NK-92 treated with Interleukin-12 subunit alpha and Interleukin-12 subunit beta, amount 100 ng/mL, for 24 hours (cell line): Measurements from ENCODE around the gene NPAS2.

ENCODE experiments used
- DNase-seq: peaks from one replicate; lab custom pipeline; 2025; lab: John Stamatoyannopoulos, UW

The NPAS2 gene

DNA sequence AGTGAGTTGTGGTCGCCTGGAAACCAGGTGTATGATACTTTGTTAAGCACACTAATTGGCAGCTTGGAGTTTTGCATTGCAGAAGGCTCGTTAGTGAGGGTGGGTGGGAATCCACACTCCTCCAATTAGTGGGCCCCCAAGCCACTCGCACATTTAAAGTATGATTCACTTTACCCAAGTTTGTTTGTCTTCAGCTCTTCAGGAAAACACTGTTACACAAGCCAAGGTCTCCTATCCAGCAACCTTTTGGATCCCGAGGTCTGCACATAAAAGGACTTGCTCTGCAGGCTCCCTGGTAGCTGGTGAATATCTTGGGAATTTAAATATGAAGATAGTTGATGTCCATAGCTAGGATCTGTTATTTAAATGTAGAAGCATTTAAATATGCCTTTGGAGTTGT, 66.1 kb downstream of the NPAS2 start:
- DNase-seq, result no peak

DNA sequence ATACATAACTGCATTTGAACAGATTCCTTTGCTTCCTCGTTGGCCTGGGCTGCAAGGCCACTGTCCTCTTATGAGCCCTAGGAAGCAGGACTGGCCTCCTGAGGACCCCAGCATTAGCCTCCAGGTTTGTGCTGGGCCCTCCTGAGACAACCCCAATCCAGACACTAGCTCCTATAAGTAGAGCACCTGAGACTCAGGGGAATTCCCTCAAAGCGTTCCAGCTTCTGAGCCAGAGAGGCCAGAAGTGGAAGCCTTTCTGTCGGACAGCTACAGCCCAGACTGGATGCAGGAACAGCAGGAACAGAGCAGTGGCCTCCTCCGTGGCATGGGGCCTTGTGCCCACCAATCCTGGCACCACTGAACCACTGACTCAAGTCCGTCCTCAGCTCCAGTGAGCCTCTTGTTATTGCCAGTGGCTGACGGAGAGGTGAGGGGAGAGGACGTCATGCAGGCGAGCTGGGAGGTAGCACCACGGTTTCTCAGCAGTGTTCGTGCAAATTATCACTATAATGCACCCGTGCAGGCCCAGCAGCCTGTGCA, 67.2 kb downstream of the NPAS2 start:
- no peak for DNase-seq

DNA sequence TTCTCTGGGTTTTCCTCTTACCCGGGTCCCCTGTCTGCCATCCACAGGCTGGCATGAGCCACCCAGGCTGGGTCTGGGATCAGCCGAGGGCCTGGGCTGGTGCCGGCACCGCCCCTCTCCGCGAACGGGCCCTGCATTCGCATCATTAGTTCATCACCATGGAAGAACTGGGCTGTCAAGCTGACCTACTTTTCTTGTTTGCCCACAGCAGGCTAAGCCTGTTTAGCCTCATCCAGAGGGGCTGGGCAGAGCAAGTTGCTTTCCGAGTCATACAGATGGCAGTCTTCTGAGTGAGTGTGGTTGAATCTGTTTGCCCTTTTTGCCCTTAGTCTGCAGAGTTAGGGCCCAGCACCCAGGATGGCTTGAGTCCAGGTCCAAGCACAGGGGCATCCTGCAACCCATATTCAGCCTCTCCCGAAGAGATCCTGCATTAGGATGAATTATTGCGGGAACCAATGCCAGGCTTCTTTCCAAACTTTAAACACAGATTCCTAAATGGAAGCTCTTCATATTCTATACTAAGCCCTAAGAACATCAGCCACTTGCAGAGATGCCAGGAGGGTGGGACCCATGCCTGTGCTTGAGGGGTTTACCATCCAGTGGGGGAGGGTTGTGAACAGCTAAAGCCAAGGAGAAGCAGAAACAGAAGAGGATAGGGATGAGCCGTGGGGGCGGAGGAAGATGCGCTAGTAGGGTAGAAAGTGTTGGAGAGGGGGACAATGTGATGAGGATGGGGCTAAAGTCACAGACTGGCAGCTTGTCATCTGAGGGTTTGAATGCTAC, 68.0 kb downstream of the NPAS2 start:
- DNase-seq, result no peak

DNA sequence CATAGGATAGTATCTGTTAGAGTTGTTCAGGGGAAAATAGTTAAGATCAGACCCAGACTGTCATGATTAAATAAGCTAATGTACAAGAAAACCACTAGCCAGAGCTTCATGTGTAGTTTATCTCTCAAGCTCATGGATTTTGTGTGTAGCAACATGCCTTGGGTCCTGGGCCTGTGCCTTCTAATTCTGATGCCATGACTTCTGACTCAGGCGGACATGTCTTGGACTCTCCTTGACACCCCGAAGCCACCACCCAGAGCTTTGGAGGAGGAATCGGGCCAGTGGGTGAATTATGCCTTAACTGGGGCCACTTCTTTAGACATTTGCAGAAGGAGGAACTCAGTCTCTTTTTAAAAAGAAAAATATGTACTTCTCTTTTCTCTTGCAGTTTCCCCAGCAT, 68.7 kb downstream of the NPAS2 start:
- DNase-seq, result no peak

DNA sequence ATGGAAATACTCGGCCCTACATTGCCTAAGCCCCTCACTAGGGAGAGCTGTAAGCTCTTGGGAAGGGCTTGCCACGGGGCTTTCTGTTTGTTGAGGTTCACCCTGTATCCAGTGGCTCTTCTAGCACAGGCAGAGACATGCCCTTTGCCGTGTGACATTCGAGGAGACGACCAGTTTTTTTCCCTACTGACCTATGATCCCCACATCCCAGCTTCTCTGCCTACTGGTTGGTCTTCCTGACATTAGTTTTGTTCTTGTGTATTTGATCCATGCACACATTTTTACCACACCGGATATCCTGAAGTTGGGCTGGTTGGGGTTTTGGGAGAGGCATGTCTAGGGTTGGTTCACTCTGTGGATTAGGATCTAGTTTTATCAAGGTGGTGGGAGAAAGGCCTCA, 69.3 kb downstream of the NPAS2 start:
- no peak for DNase-seq

DNA sequence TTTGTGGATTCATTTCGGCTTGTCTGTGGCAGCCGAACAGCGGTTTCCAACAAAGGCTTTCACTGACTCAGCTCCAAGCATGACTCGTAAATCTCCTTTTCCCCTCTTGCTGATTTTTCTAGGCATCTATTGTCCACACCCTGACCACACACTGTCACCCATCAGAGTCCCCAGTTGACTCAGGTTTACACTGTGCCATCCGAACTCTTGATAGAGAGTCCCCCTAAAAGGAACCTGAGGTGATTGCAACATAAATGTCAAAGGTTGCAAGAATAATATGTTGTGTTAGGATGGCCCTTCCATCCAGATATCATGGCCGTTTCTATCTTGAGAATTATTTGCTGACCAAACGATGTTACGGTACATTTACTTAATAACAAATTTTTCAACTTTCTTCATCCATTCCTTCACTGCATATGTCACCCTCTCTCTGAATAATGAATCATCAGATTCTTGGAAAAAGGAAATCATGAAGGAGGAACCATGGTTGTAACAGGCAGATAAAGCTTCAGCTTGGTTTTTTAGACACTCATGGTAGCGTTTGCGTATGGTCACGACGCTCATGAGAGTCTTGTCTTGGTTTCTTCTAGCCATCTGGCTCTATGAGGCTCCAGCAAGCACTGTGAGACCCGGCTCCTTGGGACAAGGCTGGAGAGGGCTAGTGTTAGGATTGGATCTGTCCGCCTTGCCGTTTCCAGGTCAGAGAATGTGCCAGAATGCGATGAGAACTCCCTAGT, 72.1 kb downstream of the NPAS2 start:
- no peak for DNase-seq

DNA sequence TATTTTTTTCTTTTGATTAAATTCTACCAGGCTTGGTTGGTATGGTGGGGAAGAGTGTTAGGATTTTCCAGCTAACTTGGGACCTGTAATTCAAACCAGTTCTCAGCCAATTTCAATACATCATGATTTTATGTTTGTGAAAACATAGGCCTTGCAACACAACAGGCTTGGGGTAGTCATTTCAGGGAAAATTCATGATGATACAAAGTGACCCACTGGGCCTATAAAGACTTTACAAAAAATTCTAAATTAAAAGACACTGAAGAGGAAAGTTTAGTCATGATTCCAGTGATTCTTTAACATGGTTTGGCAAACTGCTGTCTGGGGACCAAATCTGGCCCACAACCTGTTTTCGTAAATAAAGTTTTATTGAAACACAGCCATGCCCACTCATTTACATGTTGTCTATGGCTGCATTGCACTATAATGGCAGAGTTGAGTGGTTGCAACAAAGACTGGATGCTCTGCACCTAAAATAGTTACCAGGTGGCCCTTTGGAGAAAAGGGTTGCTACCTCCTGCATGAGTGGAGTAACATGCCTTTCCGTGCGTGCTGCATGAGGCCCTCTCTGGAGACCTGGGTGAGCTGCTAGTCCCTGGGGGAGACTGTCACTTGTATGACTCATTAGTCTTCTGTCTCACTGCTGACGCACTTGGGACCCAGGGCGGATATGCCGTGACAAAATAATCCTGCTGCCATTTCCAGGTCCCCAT, 73.6 kb downstream of the NPAS2 start:
- DNase-seq, result no peak

DNA sequence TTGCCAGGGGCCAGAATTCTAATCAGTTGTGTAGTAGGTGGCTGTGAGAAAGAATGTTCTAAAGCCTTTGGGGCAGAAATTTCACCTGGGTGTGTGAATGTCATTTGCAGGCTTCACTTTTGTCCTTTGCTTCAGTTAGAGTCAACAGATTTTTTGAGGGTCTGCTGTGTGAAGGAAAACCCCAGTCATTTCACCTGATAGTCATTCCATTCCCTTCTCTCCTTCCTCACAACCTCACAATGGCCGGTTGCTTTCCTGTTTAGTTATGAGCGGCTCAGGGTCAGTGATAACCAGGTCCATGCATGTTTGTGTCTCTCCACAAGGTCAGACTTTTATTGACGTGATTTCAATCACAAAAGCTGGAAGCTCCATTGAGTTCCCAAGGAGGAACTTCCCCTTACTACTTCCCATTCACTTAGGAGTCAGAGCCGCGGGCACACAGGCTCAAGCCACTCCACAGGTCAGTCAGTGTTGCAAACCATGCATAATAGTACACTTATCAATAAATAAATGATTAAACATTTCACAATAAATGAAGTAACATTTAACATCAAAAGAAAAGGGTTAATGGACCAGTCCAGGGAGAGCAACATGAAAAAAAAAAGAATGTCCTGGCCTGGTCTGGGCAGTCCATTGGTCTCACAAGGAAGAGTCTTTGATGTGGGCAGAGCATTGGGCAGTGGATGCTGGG, 74.3 kb downstream of the NPAS2 start:
- no peak for DNase-seq

DNA sequence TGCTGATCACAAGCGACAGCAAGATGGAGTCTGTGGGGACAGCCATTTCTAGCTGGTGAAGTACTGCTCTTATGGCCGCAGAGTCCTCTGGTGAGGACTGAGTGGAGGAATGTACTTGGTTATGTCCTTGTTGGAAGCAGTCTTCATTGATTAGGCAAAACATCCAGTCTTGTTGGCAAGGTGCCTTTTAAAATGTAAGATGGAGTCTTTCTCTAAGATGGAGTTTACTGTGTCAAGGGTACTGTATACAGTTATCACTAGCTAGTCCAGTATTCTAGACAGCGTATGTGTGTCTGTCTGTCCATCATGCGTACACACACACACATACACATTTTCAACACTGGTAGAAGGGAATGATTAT, 74.8 kb downstream of the NPAS2 start:
- no peak for DNase-seq

DNA sequence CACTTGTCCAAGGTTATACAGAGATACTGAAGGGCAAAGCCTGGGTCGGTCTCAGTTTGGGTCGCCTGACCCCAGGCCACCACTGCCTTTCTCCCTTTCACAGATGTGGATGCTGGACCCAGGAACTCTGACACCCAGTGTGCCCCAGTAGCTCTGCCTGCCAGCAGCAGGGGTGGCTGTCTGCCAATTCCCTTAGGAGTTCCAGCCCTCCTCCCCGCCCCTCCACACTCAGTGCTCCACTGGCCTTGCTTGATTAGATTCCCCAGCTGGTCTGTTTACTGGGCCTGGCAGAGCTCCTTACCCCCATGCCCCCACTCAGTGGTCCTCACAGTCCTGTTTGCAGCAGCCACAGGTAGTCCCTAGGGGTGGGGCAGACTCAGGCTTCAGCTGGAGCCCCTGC, 75.5 kb downstream of the NPAS2 start:
- DNase-seq, result no peak

DNA sequence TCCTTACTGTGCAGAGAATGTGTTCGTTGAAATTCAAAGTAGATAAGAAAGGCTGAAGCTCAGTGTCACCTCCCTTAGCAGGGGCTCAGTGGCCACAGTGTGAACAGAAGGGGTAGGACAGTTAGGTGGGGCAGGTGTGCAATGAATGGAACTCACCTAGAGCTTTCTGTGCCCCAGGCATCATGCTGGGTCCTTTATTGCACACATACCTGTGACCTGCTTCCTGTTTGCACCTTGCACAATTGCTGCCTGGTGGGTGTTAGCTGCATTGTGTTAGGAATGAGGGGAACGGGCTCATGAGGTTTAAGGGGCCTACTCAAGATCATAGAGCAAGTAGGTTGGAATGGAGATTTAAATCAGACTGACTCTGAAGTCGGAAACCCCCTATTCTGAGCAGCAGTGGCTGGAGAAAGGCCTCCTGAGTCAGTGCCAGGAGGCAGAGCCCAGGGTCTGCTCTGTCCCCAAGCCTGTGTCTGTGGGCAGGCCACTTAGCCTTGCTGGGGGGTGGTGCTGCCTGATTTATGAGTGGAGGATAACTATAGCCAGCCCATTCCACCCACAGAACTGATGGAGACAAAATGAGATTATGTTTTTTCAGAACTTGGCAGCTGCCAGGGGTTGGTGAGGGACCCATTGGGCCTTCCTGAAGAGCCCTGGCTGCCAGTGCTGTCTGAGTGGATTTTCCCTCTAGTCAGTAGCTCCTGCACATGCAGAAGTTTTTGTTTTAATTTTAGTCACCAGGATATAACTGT, 76.2 kb downstream of the NPAS2 start:
- no peak for DNase-seq

DNA sequence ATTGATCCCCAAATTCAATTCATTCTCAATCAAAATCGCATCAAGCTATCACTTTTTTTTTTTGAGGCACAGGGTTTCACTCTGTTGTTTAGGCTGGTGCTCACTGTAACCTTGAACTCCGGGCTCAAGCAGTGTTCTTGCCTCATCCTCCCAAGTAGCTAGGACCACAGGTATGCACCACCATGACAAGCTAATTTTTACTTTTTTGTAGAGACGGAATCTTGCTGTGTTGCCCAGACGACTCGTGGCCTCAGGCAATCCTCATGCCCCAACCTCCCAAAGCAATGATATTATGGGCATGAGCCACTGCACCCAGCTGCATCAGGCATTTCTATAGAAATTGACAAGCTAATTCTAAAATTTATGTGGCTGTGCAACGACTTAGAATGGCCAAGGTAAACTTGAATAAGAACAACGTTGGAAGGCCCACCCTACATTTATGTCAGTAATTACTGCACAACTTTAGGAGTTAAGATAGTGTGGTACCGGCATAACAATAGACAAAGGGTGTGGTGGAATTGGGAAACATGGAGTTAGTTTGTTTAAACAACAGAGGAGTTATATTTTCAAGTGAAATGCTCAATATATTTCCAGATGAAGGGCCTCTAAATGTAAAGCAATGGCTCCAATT, 78.2 kb downstream of the NPAS2 start:
- no peak for DNase-seq

DNA sequence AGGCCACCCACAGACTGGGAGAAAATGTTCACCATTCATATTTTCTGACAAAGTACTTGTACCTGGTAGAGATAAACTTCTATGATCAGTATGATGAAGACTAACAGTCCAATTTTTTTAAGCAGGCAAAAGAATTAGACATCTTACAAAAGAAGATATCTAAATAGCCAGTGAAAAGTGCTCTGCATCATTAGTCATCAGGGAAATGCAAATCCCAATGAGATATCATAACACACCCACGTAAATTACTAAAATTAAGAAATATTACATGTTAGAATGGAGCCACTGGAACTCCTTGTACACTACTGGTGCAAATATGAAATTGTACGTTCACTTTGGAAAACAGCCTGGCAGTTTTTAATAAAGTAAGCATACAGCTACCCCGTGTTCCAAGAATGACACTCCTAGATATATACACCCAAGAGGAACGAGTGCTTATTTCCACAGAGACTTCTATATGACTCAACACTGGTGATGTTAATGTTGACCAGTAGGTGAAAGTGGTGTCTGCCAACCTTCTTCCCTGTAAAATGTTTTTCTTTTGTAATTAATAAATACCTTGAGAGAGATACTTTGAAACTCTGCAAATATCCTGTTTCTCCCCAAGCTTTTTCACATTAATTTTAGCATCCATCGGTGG, 80.3 kb downstream of the NPAS2 start:
- no peak for DNase-seq

DNA sequence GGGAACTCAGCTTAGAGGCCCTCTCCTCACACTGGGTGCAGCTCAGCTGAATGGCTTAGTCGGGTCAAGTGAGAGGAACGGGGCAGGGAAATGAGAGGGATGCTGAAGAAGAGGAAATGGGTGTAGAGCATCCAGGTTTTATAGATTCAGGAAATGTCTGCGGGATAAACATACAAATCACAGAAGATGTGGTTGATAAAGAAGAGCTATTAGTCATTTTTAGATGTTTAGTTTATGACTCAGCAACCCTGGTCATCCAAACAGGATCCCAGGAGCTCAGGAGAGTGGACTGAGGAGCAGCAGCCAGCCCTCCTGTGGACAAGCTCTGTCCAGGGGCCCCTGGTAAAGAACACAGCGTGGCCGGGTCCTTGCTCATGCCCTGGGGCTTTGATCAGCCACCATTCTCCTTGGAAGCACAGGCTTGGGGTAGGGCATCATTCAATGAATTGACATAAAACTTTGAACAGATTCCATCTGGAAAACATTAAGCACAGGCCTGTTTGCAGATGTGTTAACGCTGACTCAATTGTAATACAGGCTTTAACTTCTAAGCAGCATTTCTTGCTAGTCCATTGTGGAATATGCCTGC, 83.0 kb downstream of the NPAS2 start:
- DNase-seq, result no peak

DNA sequence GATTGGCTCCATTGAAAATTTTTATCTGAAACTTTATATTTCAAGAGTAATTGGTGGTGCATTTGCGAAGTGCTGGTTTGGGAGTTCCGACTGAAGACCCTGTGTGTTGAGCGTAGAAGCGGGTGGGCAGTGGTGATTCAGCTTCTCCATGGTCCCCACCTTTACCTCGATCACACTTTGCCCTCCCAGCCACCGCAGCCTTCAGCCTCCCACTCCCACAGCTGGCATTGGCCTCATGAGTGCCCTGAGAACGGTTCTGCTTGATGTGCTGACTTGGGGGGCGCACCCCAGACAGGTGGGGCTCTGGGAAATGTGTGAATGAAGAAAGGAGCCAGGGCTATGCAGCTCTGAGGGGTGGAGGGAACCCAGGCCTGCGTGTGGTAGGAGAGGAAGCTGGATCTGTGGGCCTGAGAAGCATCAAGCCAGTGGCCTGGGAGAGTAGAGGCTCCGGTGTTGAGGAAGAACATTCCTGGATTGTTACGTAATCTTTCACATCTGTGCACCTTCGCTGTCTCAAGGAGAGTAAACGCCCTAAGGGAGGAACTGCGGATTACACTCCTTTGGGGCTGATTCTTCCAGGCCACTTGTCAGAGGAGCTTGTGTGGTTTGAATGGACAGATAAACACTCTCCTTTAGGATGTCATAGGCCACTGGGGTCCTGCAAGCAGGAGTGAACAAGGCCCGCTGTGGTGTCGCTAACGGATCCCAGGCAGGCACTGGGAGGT, 83.8 kb downstream of the NPAS2 start:
- DNase-seq, result no peak

DNA sequence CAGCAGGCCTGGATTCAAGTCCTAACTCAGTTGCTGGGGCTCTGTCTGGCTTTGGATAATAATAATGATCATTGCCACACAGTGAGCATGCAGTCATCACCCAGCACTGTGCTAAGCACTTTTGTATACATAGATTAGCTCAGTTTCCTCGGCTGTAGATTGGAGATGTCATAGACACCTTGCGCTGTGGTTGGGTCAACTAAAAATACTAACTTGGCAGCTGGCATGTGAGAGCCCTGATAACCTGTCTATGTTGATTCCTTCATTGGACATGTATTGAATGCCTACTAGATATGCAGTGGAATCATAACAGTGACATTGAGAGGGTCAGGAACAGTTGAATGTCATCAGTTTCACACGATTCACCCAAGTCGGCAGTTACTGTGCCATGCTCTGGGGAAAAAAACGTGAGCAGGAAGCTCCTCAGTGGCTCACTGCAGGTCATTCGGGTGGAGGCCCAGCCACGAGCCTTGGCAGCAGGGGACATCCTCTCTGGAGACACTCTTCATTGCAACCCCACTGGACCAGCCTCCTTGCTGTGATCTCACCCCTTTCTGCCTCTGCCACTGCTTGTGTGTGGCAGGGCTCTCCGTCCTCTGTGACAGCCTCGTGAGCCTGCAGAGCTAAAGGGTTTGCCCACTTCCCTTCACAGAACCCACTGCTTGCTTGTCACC, 85.3 kb downstream of the NPAS2 start:
- no peak for DNase-seq

DNA sequence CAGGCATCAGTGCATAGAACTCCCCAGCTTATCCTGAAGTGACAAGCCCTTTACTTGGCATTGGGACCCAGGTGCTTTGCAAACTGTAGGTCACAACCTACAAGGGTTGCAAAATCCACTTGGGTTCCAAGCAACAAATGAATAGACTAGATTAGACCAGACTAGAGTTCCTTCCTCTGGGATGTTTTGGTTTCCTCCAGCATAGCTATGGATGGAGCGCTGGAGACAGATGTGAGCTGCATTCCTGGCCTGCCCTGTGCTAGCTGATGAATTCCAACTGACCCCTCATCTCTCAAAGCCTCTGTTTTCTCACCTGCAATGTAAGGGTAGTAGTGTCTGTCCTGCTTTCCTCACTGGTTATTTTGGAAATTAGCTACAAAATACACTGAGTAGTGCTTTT, 86.2 kb downstream of the NPAS2 start:
- no peak for DNase-seq

DNA sequence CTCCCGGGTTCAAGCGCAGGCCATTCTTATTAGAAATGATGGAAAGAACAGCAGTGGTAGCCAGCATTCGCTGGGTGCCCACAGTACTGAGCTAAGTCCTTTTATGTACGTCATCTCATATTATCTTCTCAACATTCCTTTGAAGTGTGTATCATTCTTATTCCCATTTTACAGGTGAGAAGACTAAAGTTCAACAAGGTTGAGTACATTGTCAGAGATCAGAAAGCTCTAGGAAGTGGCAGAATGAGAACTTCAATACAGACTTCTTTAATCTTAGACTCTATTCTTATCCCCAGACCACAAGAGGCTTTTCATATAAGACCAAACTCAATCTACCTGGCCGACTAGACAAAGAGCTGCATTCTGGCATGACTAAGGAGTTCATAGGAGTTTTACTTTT, 86.7 kb downstream of the NPAS2 start:
- no peak for DNase-seq

DNA sequence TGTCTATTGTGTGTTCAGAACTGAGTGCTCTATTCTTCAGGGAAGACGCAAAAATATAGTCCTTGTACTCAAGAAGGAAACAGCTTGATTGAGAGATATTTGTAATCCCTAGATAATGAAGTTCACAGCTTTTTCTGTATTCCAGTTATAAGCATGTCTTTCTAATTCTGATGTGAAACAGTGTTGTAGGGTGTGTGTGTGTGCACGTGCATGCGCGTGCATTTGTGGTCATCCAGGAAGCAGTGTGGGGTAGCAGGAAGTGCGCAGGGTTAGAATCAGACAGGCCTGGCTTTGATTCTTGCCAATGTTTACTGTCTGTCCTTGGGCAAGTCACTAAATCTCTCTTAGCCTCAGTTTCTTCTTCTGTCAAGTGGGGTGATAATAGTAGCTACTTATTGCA, 87.9 kb downstream of the NPAS2 start:
- no peak for DNase-seq
